Measurements from ENCODE around the gene DDX56.

- TF ChIP-seq, protein P1, sequence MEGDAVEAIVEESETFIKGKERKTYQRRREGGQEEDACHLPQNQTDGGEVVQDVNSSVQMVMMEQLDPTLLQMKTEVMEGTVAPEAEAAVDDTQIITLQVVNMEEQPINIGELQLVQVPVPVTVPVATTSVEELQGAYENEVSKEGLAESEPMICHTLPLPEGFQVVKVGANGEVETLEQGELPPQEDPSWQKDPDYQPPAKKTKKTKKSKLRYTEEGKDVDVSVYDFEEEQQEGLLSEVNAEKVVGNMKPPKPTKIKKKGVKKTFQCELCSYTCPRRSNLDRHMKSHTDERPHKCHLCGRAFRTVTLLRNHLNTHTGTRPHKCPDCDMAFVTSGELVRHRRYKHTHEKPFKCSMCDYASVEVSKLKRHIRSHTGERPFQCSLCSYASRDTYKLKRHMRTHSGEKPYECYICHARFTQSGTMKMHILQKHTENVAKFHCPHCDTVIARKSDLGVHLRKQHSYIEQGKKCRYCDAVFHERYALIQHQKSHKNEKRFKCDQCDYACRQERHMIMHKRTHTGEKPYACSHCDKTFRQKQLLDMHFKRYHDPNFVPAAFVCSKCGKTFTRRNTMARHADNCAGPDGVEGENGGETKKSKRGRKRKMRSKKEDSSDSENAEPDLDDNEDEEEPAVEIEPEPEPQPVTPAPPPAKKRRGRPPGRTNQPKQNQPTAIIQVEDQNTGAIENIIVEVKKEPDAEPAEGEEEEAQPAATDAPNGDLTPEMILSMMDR (IDR thresholded peaks at IDR 0.05), result no peak
- no peak for TF ChIP-seq POLR2A (IDR thresholded peaks at IDR 0.05)
Measured at GRCh38 chr7:44567884-44568283, 5.8 kb downstream of the DDX56 start.
